ENCODE results near the gene TXNDC17.

- TF ChIP-seq YY1 (IDR thresholded peaks at IDR 0.05; ENCODE audit: insufficient read depth, insufficient read length) (no peak), ZNF274 (IDR thresholded peaks at IDR 0.05; ENCODE audit: low read depth, low read length) (no peak)
Measured at GRCh38 chr17:6630390-6630789, 10.5 kb upstream of the TXNDC17 start.

Data from NT2/D1 (cell line).